BJ (cell line): ENCODE results near the gene SEL1L3. TPM values are rescaled to one million over a fixed set of nuclear protein-coding genes. Genes with fewer than 3 reads are reported as not detected.
A peak's percentile ranks its signal among the peaks of the same experiment; 100 is the strongest.
"Not testable (repeated sequence)": the region's sequence is repeated elsewhere in the genome, so short reads cannot be mapped to it uniquely, and the experiment has no call there.

ENCODE experiments used
- CTCF ChIA-PET: fragments of 350-600 bp; formaldehyde crosslinking; extraction: SDS; loops from one replicate; lab custom pipeline; 2021; ENCODE audit warnings: antibody characterized with exemption, inconsistent platforms; lab: Yijun Ruan, JAX
- POLR2A ChIA-PET: fragments of 300-600 bp; sonication (Branson Sonifier 250); formaldehyde crosslinking; extraction: SDS; loops from one replicate; lab custom pipeline; 2021; ENCODE audit warnings: antibody characterized with exemption; lab: Charles Lee
- DNase-seq: peaks from one replicate; pipeline ENCODE4 v3.0.0-alpha.2; 2011; ENCODE audit warnings: low read depth
- H3K27me3 ChIP-seq: 2 replicates; pipeline ENCODE4 v1.6.0; 2011; ENCODE audit warnings: low read length; ENCODE audit not compliant: control insufficient read depth, insufficient read depth
- H3K36me3 ChIP-seq: 2 replicates; pipeline ENCODE4 v1.5.1; 2011; ENCODE audit warnings: low read length; ENCODE audit not compliant: control insufficient read depth, insufficient read depth
- H3K4me3 ChIP-seq: 2 replicates; pipeline ENCODE4 v1.5.1; 2011; ENCODE audit warnings: low read depth, mild to moderate bottlenecking, control low read depth, low read length
- polyA minus RNA-seq: library from RNA; depleted of rRNA, polyadenylated mRNA; stranded (reverse); fragments of >200 nt; gene quantifications from 2 replicates; pipeline ENCODE4 v1.2.3, GENCODE V29; 2011; rRNA and poly(A)+ RNA removed
- polyA plus RNA-seq: library from polyadenylated mRNA; depleted of rRNA; stranded (reverse); fragments of >200 nt; gene quantifications from 2 replicates; pipeline ENCODE4 v1.2.3, GENCODE V29; 2011; rRNA removed
- TF ChIP-seq, protein P1 (sequence below): IDR thresholded peaks from 2 replicates; pipeline ENCODE4 v1.5.1; 2011; ENCODE audit warnings: low read depth, mild to moderate bottlenecking, control low read depth, inconsistent platforms, low read length, moderate library complexity; ENCODE audit not compliant: insufficient read depth

SEL1L3 gene
- polyA plus RNA-seq (13.0 and 25.0 TPM in 2 replicates), polyA minus RNA-seq (33.2 and 34.2 TPM in 2 replicates)

DNA sequence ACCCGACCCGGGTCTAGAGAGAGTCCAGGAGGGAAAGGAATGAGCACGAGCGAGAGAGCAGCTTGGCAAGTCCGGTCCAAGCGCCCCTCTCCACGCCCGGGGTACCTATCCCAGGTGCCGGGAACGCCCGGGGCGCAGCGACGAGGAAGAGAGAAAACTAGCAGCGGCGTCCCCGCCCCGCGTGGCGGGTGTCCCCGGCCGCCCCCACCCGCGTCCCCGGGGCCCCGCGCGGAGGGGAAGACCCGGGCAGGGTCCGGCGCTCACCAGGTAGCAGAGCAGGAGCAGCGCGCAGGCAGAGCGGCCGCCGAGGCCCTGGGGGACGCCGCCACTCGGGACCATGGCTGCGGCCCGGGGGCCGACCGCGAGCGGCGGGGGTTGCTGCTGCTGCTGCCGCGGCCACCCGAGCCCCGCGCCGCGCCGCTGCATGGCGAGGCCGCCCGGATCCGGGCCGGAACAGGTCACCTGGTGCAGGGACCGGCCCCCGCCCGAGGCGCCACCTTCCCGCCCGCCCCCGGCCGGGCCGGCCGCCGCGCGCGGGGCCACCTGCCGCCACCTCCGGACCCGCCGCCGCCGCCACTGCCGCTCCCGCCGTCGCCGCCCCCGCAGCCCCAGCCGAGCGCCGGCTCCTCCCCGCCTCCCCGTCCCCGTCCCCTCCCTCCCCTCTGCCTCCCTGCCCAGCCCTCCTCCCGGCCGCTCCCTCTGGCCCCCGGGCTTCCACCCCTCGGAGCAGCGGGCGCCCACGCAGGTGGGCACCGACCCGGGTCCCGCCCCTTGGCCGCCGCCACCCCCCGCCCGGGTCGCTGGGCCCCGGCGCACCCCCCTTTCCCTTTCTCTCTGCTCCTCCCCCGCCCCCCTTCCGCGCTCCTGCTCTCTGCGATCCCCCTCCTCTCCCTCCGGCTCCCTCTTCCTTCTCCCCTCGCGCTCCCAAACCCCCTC is at the start of gene SEL1L3:
Gene SEL1L3 (minus strand): TSS at position 578 of the 936 bp plus-strand sequence. CDS start 152 bp downstream, at position 426.
- no peaks in the 10 kb centered on the region for H3K27me3 ChIP-seq
- POLR2A ChIA-PET, result no interaction called here
- CTCF ChIA-PET, result interaction anchor here (1.5 kb wide), 1 partner anchor 421 kb away, joined by 3 read pairs; no protein-coding TSS in a partner anchor
- DNase-seq, result no peak
- TF ChIP-seq, protein P1, sequence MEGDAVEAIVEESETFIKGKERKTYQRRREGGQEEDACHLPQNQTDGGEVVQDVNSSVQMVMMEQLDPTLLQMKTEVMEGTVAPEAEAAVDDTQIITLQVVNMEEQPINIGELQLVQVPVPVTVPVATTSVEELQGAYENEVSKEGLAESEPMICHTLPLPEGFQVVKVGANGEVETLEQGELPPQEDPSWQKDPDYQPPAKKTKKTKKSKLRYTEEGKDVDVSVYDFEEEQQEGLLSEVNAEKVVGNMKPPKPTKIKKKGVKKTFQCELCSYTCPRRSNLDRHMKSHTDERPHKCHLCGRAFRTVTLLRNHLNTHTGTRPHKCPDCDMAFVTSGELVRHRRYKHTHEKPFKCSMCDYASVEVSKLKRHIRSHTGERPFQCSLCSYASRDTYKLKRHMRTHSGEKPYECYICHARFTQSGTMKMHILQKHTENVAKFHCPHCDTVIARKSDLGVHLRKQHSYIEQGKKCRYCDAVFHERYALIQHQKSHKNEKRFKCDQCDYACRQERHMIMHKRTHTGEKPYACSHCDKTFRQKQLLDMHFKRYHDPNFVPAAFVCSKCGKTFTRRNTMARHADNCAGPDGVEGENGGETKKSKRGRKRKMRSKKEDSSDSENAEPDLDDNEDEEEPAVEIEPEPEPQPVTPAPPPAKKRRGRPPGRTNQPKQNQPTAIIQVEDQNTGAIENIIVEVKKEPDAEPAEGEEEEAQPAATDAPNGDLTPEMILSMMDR, result no peak
- H3K36me3 ChIP-seq, result no peaks in the 10 kb centered on the region; the same call in 1 of the 2 replicates
- peak within 1 kb of the TSS; percentile 58 for H3K4me3 ChIP-seq

DNA sequence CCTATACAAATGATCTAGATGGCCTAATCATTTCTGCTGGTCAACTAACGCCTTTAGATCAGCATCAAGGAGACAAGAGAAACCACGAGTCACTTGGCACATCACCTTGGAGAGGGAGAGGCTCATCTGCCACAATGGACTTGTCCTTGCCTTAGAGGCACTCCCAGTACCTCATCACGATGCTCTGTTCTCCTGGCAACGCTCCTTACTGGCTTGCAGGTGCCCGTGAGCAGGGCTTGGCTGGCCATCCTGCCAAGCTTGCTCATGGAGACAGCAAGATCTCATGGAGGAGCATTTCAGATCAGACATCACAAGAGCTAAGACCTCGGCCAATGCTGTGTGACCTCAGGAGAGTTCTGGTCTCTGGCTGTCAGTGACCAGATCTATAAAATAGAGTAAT is 48.6 kb upstream of the SEL1L3 start:
- ChIA-PET POLR2A (no interaction called here), CTCF (interaction anchor here (1.3 to 1.5 kb wide), 2 partner anchors 77 to 470 kb away, joined by 4 read pairs; no protein-coding TSS in a partner anchor)
- TF ChIP-seq, protein P1, result no peak
- no peak for DNase-seq
- Histone ChIP-seq H3K27me3 (peaks cover 2% of the 10 kb centered on the region; the same call in 1 of the 2 replicates), H3K4me3 (no peak overlapping the region), H3K36me3 (no peaks in the 10 kb centered on the region)

DNA sequence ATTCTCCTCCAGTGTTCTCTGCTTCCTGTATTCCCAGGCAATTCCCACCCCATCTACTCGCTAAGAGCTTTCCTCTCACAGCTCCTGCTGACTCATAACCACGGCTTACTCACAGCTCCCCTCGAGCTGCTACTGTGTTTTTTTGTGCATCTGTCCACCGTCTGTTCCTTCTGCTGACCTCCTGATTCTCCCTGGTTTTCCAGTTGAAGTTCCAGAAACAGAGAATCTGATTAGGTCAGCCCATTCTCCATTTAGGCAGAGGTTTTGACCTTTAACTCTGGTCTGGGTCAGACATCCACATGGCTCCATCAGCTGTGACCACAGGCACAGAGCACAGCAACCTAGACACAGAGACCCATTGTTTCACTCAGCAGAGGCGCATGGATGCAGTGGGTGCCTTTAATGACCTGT is 45.7 kb upstream of the SEL1L3 start:
- DNase-seq, result peak; percentile 91
- H3K4me3 ChIP-seq, result no peak overlapping the region
- peaks cover 2% of the 10 kb centered on the region; the same call in 1 of the 2 replicates for H3K27me3 ChIP-seq
- CTCF ChIA-PET, result interaction anchor here (0.6 to 2.9 kb wide), 3 partner anchors 94 to 543 kb away, joined by 3 to 11 read pairs (median 3); no protein-coding TSS in a partner anchor
- TF ChIP-seq, protein P1, result no peak
- H3K36me3 ChIP-seq, result no peaks in the 10 kb centered on the region
- POLR2A ChIA-PET, result no interaction called here

DNA sequence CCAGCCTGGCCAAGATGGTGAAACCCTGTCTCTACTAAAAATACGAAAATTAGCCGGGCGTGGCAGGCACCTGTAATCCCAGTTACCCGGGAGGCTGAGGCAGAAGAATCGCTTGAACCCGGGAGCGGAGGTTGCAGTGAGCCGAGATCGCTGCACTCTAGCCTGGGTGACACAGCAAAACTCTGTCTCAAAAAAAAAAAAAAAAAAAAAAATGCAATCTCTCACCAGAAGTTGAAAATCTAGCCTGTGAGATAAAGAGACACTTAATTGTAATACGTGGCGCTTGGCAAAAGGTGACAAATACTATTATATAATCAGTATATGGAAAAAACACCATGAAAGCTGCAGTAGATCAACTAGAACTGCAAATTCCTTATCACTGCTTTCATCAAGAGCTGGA is 43.3 kb upstream of the SEL1L3 start:
- H3K36me3 ChIP-seq, POLR2A ChIA-PET, H3K4me3 ChIP-seq, H3K27me3 ChIP-seq, DNase-seq: not testable (repeated sequence)
- CTCF ChIA-PET, result interaction anchor here (1.2 kb wide), 1 partner anchor 42 kb away, joined by 3 read pairs; no protein-coding TSS in a partner anchor

DNA sequence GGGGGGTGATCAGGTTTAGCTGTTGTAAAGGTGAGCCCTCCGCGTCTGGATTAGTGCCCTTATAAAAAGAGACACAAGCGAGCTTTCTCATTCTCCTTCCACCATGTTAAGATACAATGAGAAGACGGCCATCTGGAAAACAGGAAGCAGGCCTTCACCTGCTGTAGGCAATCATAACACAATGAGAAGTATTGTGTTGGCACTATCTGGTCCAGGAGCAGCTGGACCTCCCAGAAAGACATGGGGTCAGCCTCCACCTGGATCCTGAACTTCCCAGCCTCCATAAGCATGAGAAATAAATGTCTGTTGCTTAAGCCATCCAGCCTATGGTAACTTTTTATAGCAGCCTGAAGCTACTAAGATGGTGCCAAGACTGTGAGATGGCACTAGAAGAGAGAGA is 42.6 kb upstream of the SEL1L3 start:
- TF ChIP-seq, protein P1, result no peak
- CTCF ChIA-PET, result interaction anchor here (0.6 to 1.2 kb wide), 3 partner anchors 41 to 252 kb away, joined by 3 read pairs; no protein-coding TSS in a partner anchor
- Histone ChIP-seq H3K4me3 (no peak overlapping the region), H3K36me3 (no peaks in the 10 kb centered on the region), H3K27me3 (no peaks in the 10 kb centered on the region; the same call in 1 of the 2 replicates)
- POLR2A ChIA-PET, result no interaction called here
- DNase-seq, result no peak
